ENCODE results near the gene SORCS2. TPM values are rescaled to one million over a fixed set of nuclear protein-coding genes. Genes with fewer than 3 reads are reported as not detected.

The SORCS2 gene
- 4.9 TPM for total RNA-seq

GRCh38 chr4:7192252-7193029, at the start of gene SORCS2:
Gene SORCS2 (plus strand): TSS chr4:7192538.
- DNase-seq (ENCODE audit: low spot score in 2 of 2), result peak; percentile 88 to 91
- FAIRE-seq, result no peak

- no peak for FAIRE-seq
These were observed 47.7 kb upstream of the SORCS2 start for GRCh38 chr4:7144374-7145290.

GRCh38 chr4:7145291-7145934, 46.9 kb upstream of the SORCS2 start:
- DNase-seq (ENCODE audit: low spot score in 2 of 2) (no peak), FAIRE-seq (no peak)

More at GRCh38 chr4:7144374-7145290, 47.7 kb upstream of the SORCS2 start:
- DNase-seq (ENCODE audit: low spot score in 2 of 2), result no peak

GRCh38 chr4:7146059-7146785, 46.1 kb upstream of the SORCS2 start:
- DNase-seq (ENCODE audit: low spot score in 2 of 2) (no peak), FAIRE-seq (no peak)

- DNase-seq (ENCODE audit: low spot score in 2 of 2), result no peak
- FAIRE-seq, result no peak
These were observed 45.6 kb upstream of the SORCS2 start for GRCh38 chr4:7146786-7147115.

GRCh38 chr4:7147261-7147660, 45.1 kb upstream of the SORCS2 start:
- FAIRE-seq (no peak), DNase-seq (ENCODE audit: low spot score in 2 of 2) (no peak)

GRCh38 chr4:7147661-7148310, 44.6 kb upstream of the SORCS2 start:
- no peak for FAIRE-seq
- DNase-seq (ENCODE audit: low spot score in 2 of 2), result no peak

GRCh38 chr4:7148337-7148736, 44.0 kb upstream of the SORCS2 start:
- no peak for FAIRE-seq
- no peak for DNase-seq (ENCODE audit: low spot score in 2 of 2)

GRCh38 chr4:7150036-7150635, 42.2 kb upstream of the SORCS2 start:
- DNase-seq (ENCODE audit: low spot score in 2 of 2), result no peak
- no peak for FAIRE-seq

GRCh38 chr4:7151668-7152227, 40.6 kb upstream of the SORCS2 start:
- DNase-seq (ENCODE audit: low spot score in 2 of 2), result no peak
- no peak for FAIRE-seq

GRCh38 chr4:7153711-7154110, 38.6 kb upstream of the SORCS2 start:
- DNase-seq (ENCODE audit: low spot score in 2 of 2), result no peak
- FAIRE-seq, result no peak

- DNase-seq (ENCODE audit: low spot score in 2 of 2) (no peak), FAIRE-seq (no peak)
These were observed 37.9 kb upstream of the SORCS2 start for GRCh38 chr4:7154351-7154981.

GRCh38 chr4:7155590-7156071, 36.7 kb upstream of the SORCS2 start:
- no peak for DNase-seq (ENCODE audit: low spot score in 2 of 2)
- FAIRE-seq, result no peak

GRCh38 chr4:7156328-7156727, 36.0 kb upstream of the SORCS2 start:
- no peak for FAIRE-seq
- no peak for DNase-seq (ENCODE audit: low spot score in 2 of 2)

- FAIRE-seq, result no peak
- peak in 1 of 2 donors; percentile 46 for DNase-seq (ENCODE audit: low spot score in 2 of 2)
These were observed 35.4 kb upstream of the SORCS2 start for GRCh38 chr4:7156761-7157488.

- no peak for FAIRE-seq
- DNase-seq (ENCODE audit: low spot score in 2 of 2), result no peak
These were observed 34.7 kb upstream of the SORCS2 start for GRCh38 chr4:7157666-7158065.

GRCh38 chr4:7158081-7158750, 34.1 kb upstream of the SORCS2 start:
- no peak for FAIRE-seq

More at GRCh38 chr4:7158081-7158750, 34.1 kb upstream of the SORCS2 start:
- no peak for DNase-seq (ENCODE audit: low spot score in 2 of 2)
